ENCODE results near the gene GATAD2A.

- TF ChIP-seq POLR2A (IDR thresholded peaks at IDR 0.05), result no peak
- TF ChIP-seq CTCF (IDR thresholded peaks at IDR 0.05 in 4 of 5, conservative IDR thresholded peaks at IDR 0.05 in 1 of 5), result no peak
Observed at GRCh38 chr19:19528721-19529490, 123.4 kb downstream of the GATAD2A start, which contains the start of gene YJEFN3.
